GM21717 (cell line): ENCODE results near the gene VSTM5.
A peak's percentile ranks its signal among the peaks of the same experiment; 100 is the strongest.
"Not testable (repeated sequence)": the region's sequence is repeated elsewhere in the genome, so short reads cannot be mapped to it uniquely, and the experiment has no call there.

Source experiments
- ATAC-seq: cut with Tn5 transposase; IDR thresholded peaks from one replicate; pipeline ENCODE4 v1.9.1; 2021; ENCODE audit warnings: mild to moderate bottlenecking, moderate library complexity; ENCODE audit not compliant: unreplicated experiment

The VSTM5 gene

GRCh38 chr11:93801366-93801765 lies 49.1 kb downstream of the VSTM5 start:
- no peak for ATAC-seq

GRCh38 chr11:93796441-93797231 lies 53.8 kb downstream of the VSTM5 start:
- ATAC-seq, result no peak

- ATAC-seq, result no peak
Measured at GRCh38 chr11:93791493-93791892, 58.9 kb downstream of the VSTM5 start.

- ATAC-seq, result peak; percentile 36
Measured at GRCh38 chr11:93784935-93785360, 65.5 kb downstream of the VSTM5 start.

- peak; percentile 99 for ATAC-seq
Measured at GRCh38 chr11:93784145-93784934, 66.1 kb downstream of the VSTM5 start, which contains the start of gene MED17. TSS of gene MED17 (plus strand) at chr11:93784282. CDS start at chr11:93784514, 232 bp downstream.

- peak; percentile 51 for ATAC-seq
Measured at GRCh38 chr11:93783765-93784144, 66.7 kb downstream of the VSTM5 start.

- ATAC-seq, result no peak
Measured at GRCh38 chr11:93783362-93783761, 67.1 kb downstream of the VSTM5 start.

GRCh38 chr11:93775289-93775688 lies 75.1 kb downstream of the VSTM5 start:
- no peak for ATAC-seq

- ATAC-seq, result not testable (repeated sequence)
Measured at GRCh38 chr11:93774560-93774959, 75.9 kb downstream of the VSTM5 start.

- no peak for ATAC-seq
Measured at GRCh38 chr11:93773601-93774200, 76.7 kb downstream of the VSTM5 start.

- no peak for ATAC-seq
Measured at GRCh38 chr11:93773045-93773477, 77.4 kb downstream of the VSTM5 start.

- ATAC-seq, result no peak
Measured at GRCh38 chr11:93772123-93772522, 78.3 kb downstream of the VSTM5 start.

- ATAC-seq, result no peak
Measured at GRCh38 chr11:93770160-93770559, 80.3 kb downstream of the VSTM5 start.
